GM19452 (cell line): Measurements from ENCODE around the gene TRIM26.
"Not testable (repeated sequence)": the region's sequence is repeated elsewhere in the genome, so short reads cannot be mapped to it uniquely, and the experiment has no call there.

Experiments used
- ATAC-seq: cut with Tn5 transposase; IDR thresholded peaks from one replicate; pipeline ENCODE4 v1.9.1; 2021; ENCODE audit not compliant: unreplicated experiment

TRIM26 gene

GRCh38 chr6:30212865-30213666 lies at the start of gene TRIM26:
Gene TRIM26 (minus strand): TSS chr6:30213406. CDS start chr6:30199103, 14,303 bp downstream.
- ATAC-seq: peak; percentile 82

GRCh38 chr6:30260036-30260504 lies 46.9 kb upstream of the TRIM26 start:
- no peak for ATAC-seq

GRCh38 chr6:30259140-30260035 lies 46.2 kb upstream of the TRIM26 start:
- peak; percentile 87 for ATAC-seq

- no peak for ATAC-seq
Observed at GRCh38 chr6:30258204-30258603, 45.0 kb upstream of the TRIM26 start.

- ATAC-seq: not testable (repeated sequence)
Observed at GRCh38 chr6:30252417-30252816, 39.2 kb upstream of the TRIM26 start.

- no peak for ATAC-seq
Observed at GRCh38 chr6:30244560-30244959, 31.4 kb upstream of the TRIM26 start.

- ATAC-seq: no peak
Observed at GRCh38 chr6:30238178-30238795, 25.1 kb upstream of the TRIM26 start.

- ATAC-seq: no peak
Observed at GRCh38 chr6:30234356-30234755, 21.1 kb upstream of the TRIM26 start.

- ATAC-seq: no peak
Observed at GRCh38 chr6:30231067-30231466, 17.9 kb upstream of the TRIM26 start.

- ATAC-seq: no peak
Observed at GRCh38 chr6:30227763-30228487, 14.7 kb upstream of the TRIM26 start.

GRCh38 chr6:30227242-30227722 lies 14.1 kb upstream of the TRIM26 start:
- no peak for ATAC-seq

GRCh38 chr6:30223339-30223738 lies 10.1 kb upstream of the TRIM26 start:
- no peak for ATAC-seq

GRCh38 chr6:30221956-30222355 lies 8.8 kb upstream of the TRIM26 start:
- ATAC-seq: not testable (repeated sequence)

GRCh38 chr6:30221395-30221794 lies 8.2 kb upstream of the TRIM26 start:
- not testable (repeated sequence) for ATAC-seq

- no peak for ATAC-seq
Observed at GRCh38 chr6:30219244-30219643, 6.0 kb upstream of the TRIM26 start.

GRCh38 chr6:30216096-30216495 lies 2.9 kb upstream of the TRIM26 start:
- no peak for ATAC-seq

GRCh38 chr6:30214657-30214982 lies 1.4 kb upstream of the TRIM26 start:
- no peak for ATAC-seq

GRCh38 chr6:30213957-30214656 lies 901 bp upstream of the TRIM26 start:
- peak; percentile 53 for ATAC-seq

GRCh38 chr6:30213667-30213956 lies 406 bp upstream of the TRIM26 start:
- peak; percentile 2 for ATAC-seq

- no peak for ATAC-seq
Observed at GRCh38 chr6:30211899-30212298, 1.3 kb downstream of the TRIM26 start.
